ENCODE results near the gene HDAC7.

- TF ChIP-seq POLR2A (IDR thresholded peaks at IDR 0.05; ENCODE audit: low read depth, low read length) (no peak), POLR2AphosphoS5 (IDR thresholded peaks at IDR 0.05; ENCODE audit: low read depth, low read length) (no peak)
These were observed 36.4 kb upstream of the HDAC7 start for GRCh38 chr12:47856094-47856493.

Data from GM12892 (cell line).